Measurements from ENCODE around the gene MEIS2.

MEIS2 gene

DNA sequence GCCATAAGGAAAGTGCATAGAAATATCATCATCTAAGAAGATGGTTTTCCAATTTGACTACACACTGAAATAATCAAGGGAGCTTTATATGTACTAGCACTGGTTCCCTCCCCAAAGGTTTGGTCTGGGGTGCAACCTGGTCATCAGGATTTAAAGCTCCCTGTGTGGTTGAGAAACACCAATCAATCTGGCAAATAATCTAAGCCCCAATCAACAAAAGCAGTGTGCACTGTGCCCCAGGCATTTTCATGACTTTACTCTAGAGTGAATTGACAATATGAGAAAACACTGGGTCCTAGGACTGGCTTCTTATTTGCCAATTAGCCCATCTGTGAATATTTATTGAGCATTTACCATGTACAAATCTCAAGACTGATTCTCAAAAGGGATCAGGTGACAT, 255.1 kb downstream of the MEIS2 start:
- DNase-seq (ENCODE audit: extremely low spot score): no peak
- ChIA-PET CTCF (interaction anchor here (0.6 kb wide), 1 partner anchor 242 kb away, joined by 3 read pairs; no protein-coding TSS in a partner anchor), POLR2A (no interaction called here)
- TF ChIP-seq LEF1 (IDR thresholded peaks at IDR 0.05; ENCODE audit: borderline replicate concordance) (no peak), FOXA1 (IDR thresholded peaks at IDR 0.05) (no peak), HDGF (IDR thresholded peaks at IDR 0.05; ENCODE audit: borderline replicate concordance) (no peak), SP1 (IDR thresholded peaks at IDR 0.05) (no peak), L3MBTL2 (conservative IDR thresholded peaks at IDR 0.05) (no peak), BHLHE40 (IDR thresholded peaks at IDR 0.05; ENCODE audit: borderline replicate concordance) (no peak), TARDBP (IDR thresholded peaks at IDR 0.05) (no peak), CTBP1 (IDR thresholded peaks at IDR 0.05; ENCODE audit: borderline replicate concordance) (no peak), NFRKB (IDR thresholded peaks at IDR 0.05) (no peak), ARNT (IDR thresholded peaks at IDR 0.05) (no peak), FOXM1 (IDR thresholded peaks at IDR 0.05; ENCODE audit: borderline replicate concordance) (no peak), ELF4 (IDR thresholded peaks at IDR 0.05) (no peak), FOXK2 (IDR thresholded peaks at IDR 0.05) (no peak), ZNF384 (IDR thresholded peaks at IDR 0.05) (no peak), SUZ12 (IDR thresholded peaks at IDR 0.05) (no peak)
- TF ChIP-seq, protein P1, sequence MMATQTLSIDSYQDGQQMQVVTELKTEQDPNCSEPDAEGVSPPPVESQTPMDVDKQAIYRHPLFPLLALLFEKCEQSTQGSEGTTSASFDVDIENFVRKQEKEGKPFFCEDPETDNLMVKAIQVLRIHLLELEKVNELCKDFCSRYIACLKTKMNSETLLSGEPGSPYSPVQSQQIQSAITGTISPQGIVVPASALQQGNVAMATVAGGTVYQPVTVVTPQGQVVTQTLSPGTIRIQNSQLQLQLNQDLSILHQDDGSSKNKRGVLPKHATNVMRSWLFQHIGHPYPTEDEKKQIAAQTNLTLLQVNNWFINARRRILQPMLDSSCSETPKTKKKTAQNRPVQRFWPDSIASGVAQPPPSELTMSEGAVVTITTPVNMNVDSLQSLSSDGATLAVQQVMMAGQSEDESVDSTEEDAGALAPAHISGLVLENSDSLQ (IDR thresholded peaks at IDR 0.05): no peak

DNA sequence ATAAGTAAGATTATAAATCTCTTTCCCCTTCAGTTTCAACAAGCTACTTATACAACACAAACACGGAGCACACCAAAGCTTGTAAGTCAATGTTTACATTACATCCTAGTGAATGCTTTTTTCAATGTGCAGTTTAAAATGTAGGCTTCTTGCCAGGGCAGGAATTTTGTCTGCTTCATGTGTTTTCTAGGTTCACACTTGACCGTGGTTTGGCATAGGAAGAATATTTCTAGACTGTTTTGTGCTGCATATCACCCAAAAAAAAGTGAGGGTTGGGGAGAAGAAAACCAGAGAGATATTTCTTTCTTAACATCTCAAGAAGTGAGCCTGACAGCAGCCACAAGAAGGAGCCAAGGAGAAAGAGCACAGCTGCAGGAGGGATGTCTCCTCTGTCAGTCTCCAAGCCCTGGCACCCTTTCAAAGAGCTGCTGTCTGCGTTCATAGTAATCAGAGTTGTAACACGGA, 255.8 kb downstream of the MEIS2 start:
- peak; percentile 7 for DNase-seq (ENCODE audit: extremely low spot score)
- CTCF ChIA-PET: interaction anchor here (0.6 kb wide), 1 partner anchor 241 kb away, joined by 3 read pairs; no protein-coding TSS in a partner anchor
- TF ChIP-seq, protein P1 (IDR thresholded peaks at IDR 0.05): no peak
- no peak for TF ChIP-seq ARNT (IDR thresholded peaks at IDR 0.05)
- TF ChIP-seq FOXA1 (IDR thresholded peaks at IDR 0.05): no peak
- no peak for TF ChIP-seq SUZ12 (IDR thresholded peaks at IDR 0.05)
- no peak for TF ChIP-seq FOXM1 (IDR thresholded peaks at IDR 0.05; ENCODE audit: borderline replicate concordance)
- TF ChIP-seq ZNF384 (IDR thresholded peaks at IDR 0.05): no peak
- no peak for TF ChIP-seq TARDBP (IDR thresholded peaks at IDR 0.05)
- no peak for TF ChIP-seq SP1 (IDR thresholded peaks at IDR 0.05)
- POLR2A ChIA-PET: no interaction called here

DNA sequence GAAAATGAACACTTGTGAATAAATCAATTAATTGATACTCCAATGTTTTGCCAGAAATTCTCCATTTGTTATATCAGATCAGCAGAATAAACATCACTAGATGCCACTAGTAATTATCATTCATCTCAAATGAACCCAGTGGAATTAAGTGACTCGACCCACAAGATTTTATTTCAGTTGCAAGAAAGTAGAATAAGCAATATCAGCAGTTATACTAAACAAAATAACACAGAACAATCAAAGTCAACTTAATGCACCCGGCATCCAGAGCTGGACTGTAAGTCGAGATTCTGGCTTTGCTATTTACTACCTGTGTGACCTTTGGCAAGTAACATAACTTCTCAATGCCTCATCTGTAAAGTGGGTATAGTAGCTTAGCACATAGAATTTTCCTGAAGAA, 256.5 kb downstream of the MEIS2 start:
- DNase-seq (ENCODE audit: extremely low spot score): no peak
- POLR2A ChIA-PET: no interaction called here
- no peak for TF ChIP-seq LEF1 (IDR thresholded peaks at IDR 0.05; ENCODE audit: borderline replicate concordance)
- no peak for TF ChIP-seq TARDBP (IDR thresholded peaks at IDR 0.05)
- TF ChIP-seq FOXA1 (IDR thresholded peaks at IDR 0.05): no peak
- no peak for TF ChIP-seq BHLHE40 (IDR thresholded peaks at IDR 0.05; ENCODE audit: borderline replicate concordance)
- no peak for TF ChIP-seq NFRKB (IDR thresholded peaks at IDR 0.05)
- TF ChIP-seq, protein P1 (IDR thresholded peaks at IDR 0.05): no peak
- no peak for TF ChIP-seq CTBP1 (IDR thresholded peaks at IDR 0.05; ENCODE audit: borderline replicate concordance)
- no peak for TF ChIP-seq FOXM1 (IDR thresholded peaks at IDR 0.05; ENCODE audit: borderline replicate concordance)
- TF ChIP-seq ZNF384 (IDR thresholded peaks at IDR 0.05): no peak
- no peak for TF ChIP-seq ELF4 (IDR thresholded peaks at IDR 0.05)
- no peak for TF ChIP-seq FOXK2 (IDR thresholded peaks at IDR 0.05)
- CTCF ChIA-PET: no interaction called here

DNA sequence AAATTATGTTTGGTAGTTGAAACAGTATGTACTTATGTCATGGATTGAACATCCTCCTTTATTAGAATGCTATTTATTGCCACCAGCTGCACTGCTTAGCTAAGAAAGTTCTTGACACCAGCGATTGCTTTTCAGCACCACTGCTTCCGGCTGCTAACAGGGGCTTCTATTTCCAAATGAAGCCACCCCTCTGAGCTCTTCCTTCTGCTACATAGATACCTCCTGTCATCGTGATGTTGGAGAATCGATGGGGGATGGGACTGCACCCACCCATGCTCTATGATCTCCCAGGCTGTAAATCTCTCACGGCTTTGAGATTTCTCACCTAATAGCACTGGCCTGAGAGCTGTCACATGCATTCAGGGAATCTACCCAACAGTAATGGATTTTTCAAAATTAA, 259.2 kb downstream of the MEIS2 start:
- ChIA-PET POLR2A (no interaction called here), CTCF (no interaction called here)
- TF ChIP-seq LEF1 (IDR thresholded peaks at IDR 0.05; ENCODE audit: borderline replicate concordance): no peak
- TF ChIP-seq HDGF (IDR thresholded peaks at IDR 0.05; ENCODE audit: borderline replicate concordance): no peak
- TF ChIP-seq ARNT (IDR thresholded peaks at IDR 0.05): no peak
- TF ChIP-seq FOXA1 (IDR thresholded peaks at IDR 0.05): no peak
- no peak for TF ChIP-seq FOXM1 (IDR thresholded peaks at IDR 0.05; ENCODE audit: borderline replicate concordance)
- no peak for TF ChIP-seq BHLHE40 (IDR thresholded peaks at IDR 0.05; ENCODE audit: borderline replicate concordance)
- TF ChIP-seq ELF4 (IDR thresholded peaks at IDR 0.05): no peak
- TF ChIP-seq, protein P1 (IDR thresholded peaks at IDR 0.05): no peak
- TF ChIP-seq FOXK2 (IDR thresholded peaks at IDR 0.05): no peak
- no peak for TF ChIP-seq L3MBTL2 (conservative IDR thresholded peaks at IDR 0.05)
- no peak for TF ChIP-seq SP1 (IDR thresholded peaks at IDR 0.05)
- no peak for TF ChIP-seq NFRKB (IDR thresholded peaks at IDR 0.05)
- no peak for TF ChIP-seq ZNF384 (IDR thresholded peaks at IDR 0.05)
- no peak for TF ChIP-seq CTBP1 (IDR thresholded peaks at IDR 0.05; ENCODE audit: borderline replicate concordance)
- TF ChIP-seq TARDBP (IDR thresholded peaks at IDR 0.05): no peak
- TF ChIP-seq SUZ12 (IDR thresholded peaks at IDR 0.05): no peak
- no peak for DNase-seq (ENCODE audit: extremely low spot score)

All from HEK293T (cell line).